SK-N-SH (cell line): ENCODE results near the gene C3orf85.

ENCODE experiments used
- CTCF ChIP-seq: fragments of 200-600 bp; sonication (generic); IDR thresholded peaks from 2 replicates; pipeline ENCODE4 v1.6.1; 2017; ENCODE audit warnings: antibody characterized with exemption, mild to moderate bottlenecking, moderate library complexity
- GABPA ChIP-seq: IDR thresholded peaks from 2 replicates; pipeline ENCODE4 v1.4.0; 2012; ENCODE audit warnings: low read depth, mild to moderate bottlenecking
- MEF2A ChIP-seq: IDR thresholded peaks from 2 replicates; pipeline ENCODE4 v1.4.0; 2012; ENCODE audit warnings: low read depth, borderline replicate concordance
- RAD21 ChIP-seq: IDR thresholded peaks from 2 replicates; pipeline ENCODE4 v1.6.1; 2012; ENCODE audit warnings: mild to moderate bottlenecking, low read length
- REST ChIP-seq: IDR thresholded peaks from 2 replicates; pipeline ENCODE4 v1.6.1; 2012; ENCODE audit warnings: mild to moderate bottlenecking, low read depth, low read length, moderate library complexity
- TAF1 ChIP-seq: IDR thresholded peaks from 2 replicates; pipeline ENCODE4 v1.6.1; 2012; ENCODE audit warnings: low read depth, mild to moderate bottlenecking, low read length, moderate library complexity, borderline replicate concordance
- USF1 ChIP-seq: IDR thresholded peaks from 2 replicates; pipeline ENCODE4 v1.4.0; 2012; ENCODE audit warnings: low read depth, borderline replicate concordance
- YY1 ChIP-seq: IDR thresholded peaks from 2 replicates; pipeline ENCODE4 v1.4.0; 2012; ENCODE audit warnings: low read depth, mild to moderate bottlenecking

- no peak for TF ChIP-seq TAF1
- TF ChIP-seq CTCF = no peak
- no peak for TF ChIP-seq USF1
- TF ChIP-seq REST = no peak
- no peak for TF ChIP-seq YY1
- TF ChIP-seq MEF2A = no peak
- peak; percentile 34 for TF ChIP-seq RAD21
- no peak for TF ChIP-seq GABPA
These were observed 38.4 kb upstream of the C3orf85 start for GRCh38 chr3:109098079-109098644.
